Uterus (tissue), 2 donors: ENCODE measurements around the gene MS4A10.

Source experiments
- CTCF ChIP-seq, 4 experiments: fragments of 200-600 bp in 2 of 4; fragments of 450-650 bp in 2 of 4; sonication (generic) in 2 of 4; IDR thresholded peaks; one replicate each; pipeline ENCODE4 v1.5.1; 2016 to 2019; ENCODE audit warnings: antibody characterized with exemption in 4 of 4, mild to moderate bottlenecking in 2 of 4, moderate library complexity in 1 of 4
- POLR2A ChIP-seq, 2 donors: fragments of 450-650 bp; IDR thresholded peaks; one replicate each; pipeline ENCODE4 v1.6.1; 2016; ENCODE audit warnings: antibody characterized with exemption in 2 of 2, mild to moderate bottlenecking in 1 of 2, moderate library complexity in 1 of 2

- TF ChIP-seq CTCF (IDR thresholded peaks at IDR 0.05) (no peak), POLR2A (IDR thresholded peaks at IDR 0.05) (no peak)
Measured at GRCh38 chr11:60767388-60767811, 17.7 kb upstream of the MS4A10 start.
